Tibial artery (tissue), 4 donors: ENCODE results near the gene CHD6.
"Not testable (repeated sequence)": the region's sequence is repeated elsewhere in the genome, so short reads cannot be mapped to it uniquely, and the experiment has no call there.

Experiments used
- DNase-seq, 2 donors: peaks; one replicate each; pipeline ENCODE4 v3.0.0-alpha.2; 2019
- H3K27ac ChIP-seq, 2 donors: fragments of 200-600 bp; sonication (generic) in 1 of 2; 1 replicate in 1 of 2; 2 replicates in 1 of 2; pipeline ENCODE4 v1.5.1; 2018 to 2019; ENCODE audit warnings: mild to moderate bottlenecking in 1 of 2
- H3K27me3 ChIP-seq, 2 donors: fragments of 200-600 bp; sonication (generic) in 1 of 2; one replicate each; pipeline versions ENCODE4 v1.5.1 to v1.6.0; 2016 to 2019
- H3K36me3 ChIP-seq, 3 donors: fragments of 200-600 bp; sonication (generic) in 2 of 3; one replicate each; pipeline ENCODE4 v1.5.1; 2016 to 2019; ENCODE audit warnings: mild to moderate bottlenecking in 2 of 3
- H3K4me1 ChIP-seq, 4 donors: fragments of 200-600 bp; sonication (generic) in 2 of 4; 1 replicate in 3 of 4; 2 replicates in 1 of 4; pipeline ENCODE4 v1.5.1; 2016 to 2019
- H3K4me3 ChIP-seq, 2 donors: fragments of 200-600 bp; sonication (generic) in 1 of 2; 1 replicate in 1 of 2; 2 replicates in 1 of 2; pipeline ENCODE4 v1.5.1; 2018 to 2019; ENCODE audit warnings: mild to moderate bottlenecking in 2 of 2
- H3K9me3 ChIP-seq, 3 donors: fragments of 200-600 bp; sonication (generic) in 1 of 3; one replicate each; pipeline ENCODE4 v1.5.1; 2016 to 2019
- intact Hi-C: fragments of 100-400 bp; cut with DNase I; formaldehyde crosslinking; loops from one replicate; pipeline ENCODE4 v1.15.0; 2023; ENCODE audit warnings: low total_unique reads
- TF ChIP-seq, protein P1 (sequence below), 2 experiments: fragments of 200-600 bp in 1 of 2; fragments of 450-650 bp in 1 of 2; IDR thresholded peaks; one replicate each; pipeline ENCODE4 v1.5.1; 2017 to 2019; ENCODE audit warnings: antibody characterized with exemption in 2 of 2, mild to moderate bottlenecking in 1 of 2, moderate library complexity in 1 of 2

The CHD6 gene

DNA sequence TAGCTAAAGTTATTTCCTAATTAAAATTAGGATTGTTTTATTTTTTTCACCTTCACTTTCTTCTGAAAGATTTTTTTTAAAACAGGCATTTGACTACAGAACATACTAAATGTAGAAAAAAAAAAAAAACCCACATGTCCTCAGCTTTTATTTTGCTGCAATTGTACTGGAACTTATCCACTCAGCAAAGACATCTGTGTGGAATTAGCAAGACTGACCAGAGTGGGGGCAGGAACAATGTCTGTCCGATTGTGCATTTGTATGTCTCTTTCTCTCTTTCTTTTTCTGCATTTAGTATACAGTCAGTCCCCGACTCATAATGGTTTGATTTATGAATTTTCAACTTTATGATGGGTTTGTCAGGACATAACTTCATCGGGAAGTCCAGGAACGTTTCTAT lies 77.3 kb downstream of the CHD6 start:
- intact Hi-C loops: no loop called here
- H3K27ac ChIP-seq: peak overlapping the region in 1 of 2 donors; percentile 46
- TF ChIP-seq, protein P1, sequence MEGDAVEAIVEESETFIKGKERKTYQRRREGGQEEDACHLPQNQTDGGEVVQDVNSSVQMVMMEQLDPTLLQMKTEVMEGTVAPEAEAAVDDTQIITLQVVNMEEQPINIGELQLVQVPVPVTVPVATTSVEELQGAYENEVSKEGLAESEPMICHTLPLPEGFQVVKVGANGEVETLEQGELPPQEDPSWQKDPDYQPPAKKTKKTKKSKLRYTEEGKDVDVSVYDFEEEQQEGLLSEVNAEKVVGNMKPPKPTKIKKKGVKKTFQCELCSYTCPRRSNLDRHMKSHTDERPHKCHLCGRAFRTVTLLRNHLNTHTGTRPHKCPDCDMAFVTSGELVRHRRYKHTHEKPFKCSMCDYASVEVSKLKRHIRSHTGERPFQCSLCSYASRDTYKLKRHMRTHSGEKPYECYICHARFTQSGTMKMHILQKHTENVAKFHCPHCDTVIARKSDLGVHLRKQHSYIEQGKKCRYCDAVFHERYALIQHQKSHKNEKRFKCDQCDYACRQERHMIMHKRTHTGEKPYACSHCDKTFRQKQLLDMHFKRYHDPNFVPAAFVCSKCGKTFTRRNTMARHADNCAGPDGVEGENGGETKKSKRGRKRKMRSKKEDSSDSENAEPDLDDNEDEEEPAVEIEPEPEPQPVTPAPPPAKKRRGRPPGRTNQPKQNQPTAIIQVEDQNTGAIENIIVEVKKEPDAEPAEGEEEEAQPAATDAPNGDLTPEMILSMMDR (IDR thresholded peaks at IDR 0.05): no peak

DNA sequence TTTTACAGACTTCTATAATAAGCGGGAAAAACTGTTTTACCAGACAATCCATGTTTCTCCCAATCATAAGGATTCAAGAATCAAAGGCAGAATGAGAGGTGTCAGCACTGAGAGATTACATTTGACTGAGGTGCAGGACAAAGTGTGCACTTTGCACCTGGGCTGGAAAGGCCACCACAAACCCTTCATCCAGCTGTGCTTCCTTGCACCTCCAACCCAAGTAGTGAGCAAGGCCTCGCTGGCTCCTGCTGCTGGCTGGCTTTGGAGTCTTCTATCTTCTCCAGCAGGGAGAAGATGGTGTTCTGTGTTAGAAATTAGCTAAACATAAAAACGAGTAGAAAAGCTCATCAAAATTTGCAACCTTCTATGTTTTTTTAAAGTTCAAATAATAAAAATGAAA lies 77.7 kb downstream of the CHD6 start:
- Histone ChIP-seq H3K9me3 (no peaks in the 10 kb centered on the region), H3K4me1 (peaks cover 0 to 26% (median 7%) of the 10 kb centered on the region in 4 donors), H3K36me3 (peaks cover 0 to 5% (median 3%) of the 10 kb centered on the region in 3 donors), H3K27ac (no peak overlapping the region), H3K4me3 (no peak overlapping the region), H3K27me3 (no peaks in the 10 kb centered on the region)
- DNase-seq: no peak
- TF ChIP-seq, protein P1 (IDR thresholded peaks at IDR 0.05): no peak
- intact Hi-C loops: no loop called here

More for the DNA sequence above, 77.3 kb downstream of the CHD6 start:
- Histone ChIP-seq H3K4me1 (peaks cover 0 to 26% (median 7%) of the 10 kb centered on the region in 4 donors), H3K9me3 (no peaks in the 10 kb centered on the region), H3K4me3 (no peak overlapping the region), H3K27me3 (no peaks in the 10 kb centered on the region), H3K36me3 (peaks cover 0 to 5% (median 3%) of the 10 kb centered on the region in 3 donors)
- no peak for DNase-seq

DNA sequence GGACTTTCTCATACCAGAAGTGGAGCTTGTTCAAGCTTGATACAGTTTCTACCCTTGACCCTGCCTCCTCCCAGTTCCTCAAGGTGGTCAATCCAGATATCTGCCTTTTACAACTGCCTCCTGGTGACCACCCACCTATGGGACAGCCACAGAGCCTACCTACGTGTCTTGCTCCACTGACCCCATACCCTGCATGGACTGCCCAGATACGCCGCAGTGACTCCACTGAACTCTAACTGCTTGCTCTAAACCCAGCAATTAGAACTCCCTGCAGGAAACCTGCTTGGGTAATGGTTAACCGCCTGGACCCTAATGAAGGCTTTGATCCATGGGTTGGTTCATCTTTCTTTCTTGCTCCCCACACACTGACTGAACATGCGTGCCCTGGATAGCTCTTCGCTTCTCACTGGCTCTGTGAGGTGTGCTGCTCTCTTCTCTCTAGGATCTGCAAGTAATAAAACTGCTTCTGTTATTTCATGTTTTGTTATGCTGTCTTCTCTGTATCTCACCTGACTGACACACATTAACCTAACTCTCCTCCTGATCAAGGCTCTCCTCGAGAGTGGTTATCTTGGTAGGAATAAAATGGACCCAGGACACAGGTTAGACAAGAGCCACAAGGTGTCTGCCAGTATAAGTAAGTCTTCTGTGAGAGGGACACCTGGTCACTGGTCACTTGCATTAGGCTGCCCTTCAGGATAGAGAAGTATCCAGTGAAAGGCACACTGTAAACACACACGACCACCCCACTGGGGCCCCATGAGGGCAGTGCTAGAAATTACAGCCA lies 79.2 kb downstream of the CHD6 start:
- H3K9me3 ChIP-seq: no peaks in the 10 kb centered on the region
- no peak overlapping the region for H3K4me3 ChIP-seq
- H3K4me1 ChIP-seq: peaks cover 0 to 26% (median 12%) of the 10 kb centered on the region in 4 donors
- no peak for DNase-seq
- TF ChIP-seq, protein P1 (IDR thresholded peaks at IDR 0.05): no peak
- no peak overlapping the region for H3K27ac ChIP-seq
- no peaks in the 10 kb centered on the region for H3K27me3 ChIP-seq
- intact Hi-C loops: no loop called here
- peaks cover 0 to 5% (median 3%) of the 10 kb centered on the region in 3 donors for H3K36me3 ChIP-seq

DNA sequence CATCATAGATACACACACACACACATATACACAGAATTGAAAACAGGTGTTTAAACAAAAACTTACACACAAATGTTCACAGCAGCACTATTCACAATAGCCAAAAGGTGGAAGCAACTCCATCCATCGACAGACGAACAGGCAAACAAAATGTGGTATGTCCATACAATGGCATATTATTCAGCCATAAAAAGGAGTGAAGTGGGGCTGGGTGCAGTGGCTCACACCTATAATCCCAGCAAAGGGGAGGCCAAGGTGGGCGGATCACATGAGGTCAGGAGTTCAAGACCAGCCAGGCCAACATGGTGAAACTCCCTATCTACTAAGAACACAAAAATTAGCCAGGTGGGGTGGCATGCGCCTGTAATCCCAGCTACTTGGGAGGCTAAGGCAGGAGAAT lies 80.3 kb downstream of the CHD6 start:
- Histone ChIP-seq H3K27me3 (no peaks in the 10 kb centered on the region), H3K9me3 (no peaks in the 10 kb centered on the region), H3K36me3 (peaks cover 2 to 10% (median 5%) of the 10 kb centered on the region in 3 donors), H3K4me1 (peaks cover 0 to 26% (median 12%) of the 10 kb centered on the region in 4 donors), H3K4me3 (no peak overlapping the region), H3K27ac (no peak overlapping the region)
- DNase-seq: no peak
- intact Hi-C loops: no loop called here
- TF ChIP-seq, protein P1 (IDR thresholded peaks at IDR 0.05): no peak

- Histone ChIP-seq H3K36me3 (peaks cover 9 to 18% (median 9%) of the 10 kb centered on the region in 3 donors), H3K4me1 (peaks cover 0 to 18% (median 7%) of the 10 kb centered on the region in 4 donors)
- H3K27me3 ChIP-seq, intact Hi-C loops, H3K27ac ChIP-seq, H3K4me3 ChIP-seq, H3K9me3 ChIP-seq, DNase-seq: not testable (repeated sequence)
These were observed 82.6 kb downstream of the CHD6 start for GRCh38 chr20:41535551-41535950.

- intact Hi-C loops: no loop called here
- Histone ChIP-seq H3K27ac (no peak overlapping the region), H3K9me3 (no peaks in the 10 kb centered on the region), H3K36me3 (peaks cover 9 to 18% (median 9%) of the 10 kb centered on the region in 3 donors), H3K4me3 (no peak overlapping the region), H3K27me3 (no peaks in the 10 kb centered on the region), H3K4me1 (peaks cover 0 to 14% (median 6%) of the 10 kb centered on the region in 4 donors)
- no peak for DNase-seq
- TF ChIP-seq, protein P1 (IDR thresholded peaks at IDR 0.05): no peak
These were observed 83.3 kb downstream of the CHD6 start for GRCh38 chr20:41534842-41535241.
